ENCODE results near the gene NRTN. TPM values are rescaled to one million over a fixed set of nuclear protein-coding genes. Genes with fewer than 3 reads are reported as not detected.

The NRTN gene
- total RNA-seq, 2 experiments from 2014 or later = 0.49 to 3.2 TPM

DNA sequence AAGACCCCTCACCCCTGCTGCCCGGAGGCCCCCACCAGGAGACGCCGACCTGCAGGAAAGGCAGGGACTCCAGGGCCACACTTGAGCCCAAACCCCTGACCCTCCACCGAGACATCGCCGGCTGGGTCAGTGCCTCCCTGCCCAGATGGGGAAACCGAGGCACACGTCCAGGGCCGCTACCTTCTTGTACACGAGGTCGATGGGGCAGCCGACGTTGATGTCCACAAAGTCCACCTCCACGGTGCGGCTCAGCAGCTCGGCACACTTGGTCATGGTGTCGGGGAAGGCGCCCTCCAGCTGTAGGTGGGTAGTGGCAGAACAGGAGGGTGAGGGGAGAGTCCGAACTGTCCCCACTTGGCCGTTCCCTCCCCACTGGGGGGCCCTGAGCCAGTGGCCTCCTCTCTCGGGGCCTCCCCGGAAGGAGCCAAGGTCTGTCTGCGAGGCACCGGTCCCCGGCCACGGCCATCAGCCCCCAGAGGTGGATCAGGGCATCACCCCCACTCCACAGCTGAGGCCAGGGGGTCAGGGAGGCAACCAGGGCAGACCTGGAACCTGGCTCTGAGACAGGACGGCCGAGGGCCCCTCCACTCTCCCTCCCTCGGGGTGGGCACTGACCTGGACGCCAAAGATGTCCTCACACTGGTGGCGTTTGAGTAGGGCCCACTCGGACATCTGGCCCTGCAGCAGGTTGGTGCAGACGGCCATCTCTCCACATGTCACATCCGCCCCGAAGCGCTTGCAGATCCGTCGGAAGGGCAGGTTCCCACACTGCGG is 17.3 kb upstream of the NRTN start:
- Histone ChIP-seq H4K20me1 (ENCODE audit: insufficient read depth, low read length) (no peaks in the 10 kb centered on the region), H3K4me3 (ENCODE audit: low read depth, low read length, poor library complexity, severe bottlenecking) (no peak overlapping the region), H3K4me2 (ENCODE audit: low read length) (no peak overlapping the region), H3K9me2 (ENCODE audit: insufficient read depth, low read length) (no peaks in the 10 kb centered on the region), H3K27ac (ENCODE audit: low read depth, low read length, poor library complexity, severe bottlenecking) (no peak overlapping the region), H3K4me1 (ENCODE audit: insufficient read depth, low read length, poor library complexity, severe bottlenecking) (peaks cover 9% of the 10 kb centered on the region), H3K79me2 (ENCODE audit: insufficient read depth, low read depth, low read length) (peaks cover 7% of the 10 kb centered on the region; the same call in 1 of the 2 replicates), H2AFZ (ENCODE audit: low read length) (no peak overlapping the region), H3K36me3 (ENCODE audit: insufficient read depth, low read length) (peaks cover 77% of the 10 kb centered on the region), H3K9me3 (ENCODE audit: low read length) (no peaks in the 10 kb centered on the region)
- no TSS peak for BruUV-seq (replicated peaks)
- CTCF ChIA-PET (ENCODE audit: unreplicated experiment) = no interaction called here
- POLR2A ChIA-PET = interaction anchor here (0.6 kb wide), 1 partner anchor 116 kb away, joined by 3 read pairs; the partner anchor contains the start of gene NDUFA11
- intact Hi-C loops (cut with micrococcal nuclease; ENCODE audit: unreplicated experiment) = no loop called here
- no peak for TF ChIP-seq EZH2phosphoT487 (IDR thresholded peaks at IDR 0.05; ENCODE audit: borderline replicate concordance, low read depth, low read length)
- no peak for TF ChIP-seq CTCF (conservative IDR thresholded peaks at IDR 0.05; ENCODE audit: low read length)
- DNase-seq (ENCODE audit: low spot score) = no peak

GRCh38 chr19:5788422-5788821 is 16.4 kb upstream of the NRTN start:
- POLR2A ChIA-PET = interaction anchor here (0.6 kb wide), 1 partner anchor 115 kb away, joined by 3 read pairs; the partner anchor contains the start of gene NDUFA11

More at GRCh38 chr19:5788422-5788821, 16.4 kb upstream of the NRTN start:
- CTCF ChIA-PET (ENCODE audit: unreplicated experiment) = no interaction called here
- Histone ChIP-seq H3K79me2 (ENCODE audit: insufficient read depth, low read depth, low read length) (peaks cover 7% of the 10 kb centered on the region; the same call in 1 of the 2 replicates), H3K9me2 (ENCODE audit: insufficient read depth, low read length) (no peaks in the 10 kb centered on the region), H3K27ac (ENCODE audit: low read depth, low read length, poor library complexity, severe bottlenecking) (no peak overlapping the region), H3K36me3 (ENCODE audit: insufficient read depth, low read length) (peaks cover 69% of the 10 kb centered on the region), H3K4me3 (ENCODE audit: low read depth, low read length, poor library complexity, severe bottlenecking) (no peak overlapping the region), H3K4me2 (ENCODE audit: low read length) (no peak overlapping the region), H2AFZ (ENCODE audit: low read length) (no peak overlapping the region), H3K9me3 (ENCODE audit: low read length) (no peaks in the 10 kb centered on the region), H3K4me1 (ENCODE audit: insufficient read depth, low read length, poor library complexity, severe bottlenecking) (peaks cover 9% of the 10 kb centered on the region), H4K20me1 (ENCODE audit: insufficient read depth, low read length) (no peaks in the 10 kb centered on the region)
- no TSS peak for BruUV-seq (replicated peaks)
- TF ChIP-seq EZH2phosphoT487 (IDR thresholded peaks at IDR 0.05; ENCODE audit: borderline replicate concordance, low read depth, low read length) = no peak
- no peak for TF ChIP-seq CTCF (conservative IDR thresholded peaks at IDR 0.05; ENCODE audit: low read length)
- intact Hi-C loops (cut with micrococcal nuclease; ENCODE audit: unreplicated experiment) = no loop called here
- no peak for DNase-seq (ENCODE audit: low spot score)
